Astrocyte (in vitro differentiated cells and primary cell): ENCODE data around the gene CLNK. TPM values are rescaled to one million over a fixed set of nuclear protein-coding genes. Genes with fewer than 3 reads are reported as not detected.

ENCODE experiments used
- DNase-seq: peaks from one replicate; pipeline ENCODE4 v3.0.0-alpha.2; 2010; ENCODE audit warnings: low read depth
- FAIRE-seq: peaks from 2 replicates; lab custom pipeline; 2011; peaks lifted over from hg19 to GRCh38; lab: Jason Lieb, UNC
- H2AFZ ChIP-seq: 2 replicates; pipeline ENCODE4 v1.6.0; 2012; ENCODE audit warnings: low read depth, low read length, inconsistent platforms
- H3K27ac ChIP-seq: 2 replicates; pipeline ENCODE4 v1.5.1; 2011; ENCODE audit warnings: low read depth, low read length, inconsistent platforms
- H3K27me3 ChIP-seq: 2 replicates; pipeline ENCODE4 v1.6.0; 2011; ENCODE audit warnings: low read length, inconsistent platforms; ENCODE audit not compliant: insufficient read depth
- H3K36me3 ChIP-seq: 2 replicates; pipeline ENCODE4 v1.5.1; 2011; ENCODE audit warnings: low read length, inconsistent platforms; ENCODE audit not compliant: insufficient read depth
- H3K4me1 ChIP-seq: 2 replicates; pipeline ENCODE4 v1.5.1; 2011; ENCODE audit warnings: low read length, inconsistent platforms; ENCODE audit not compliant: insufficient read depth
- H3K4me2 ChIP-seq: 2 replicates; pipeline ENCODE4 v1.6.0; 2012; ENCODE audit warnings: low read length, inconsistent platforms
- H3K4me3 ChIP-seq: 2 replicates; pipeline ENCODE4 v1.5.1; 2011; ENCODE audit warnings: low read depth, mild to moderate bottlenecking, low read length, inconsistent platforms; ENCODE audit not compliant: insufficient read depth
- H3K79me2 ChIP-seq: 2 replicates; pipeline ENCODE4 v1.6.0; 2012; ENCODE audit warnings: mild to moderate bottlenecking, low read length, inconsistent platforms; ENCODE audit not compliant: insufficient read depth
- H3K9ac ChIP-seq: 2 replicates; pipeline ENCODE4 v1.6.0; 2012; ENCODE audit warnings: mild to moderate bottlenecking, low read length, inconsistent platforms
- H3K9me3 ChIP-seq: 2 replicates; pipeline ENCODE4 v1.5.1; 2012; ENCODE audit warnings: low read depth, mild to moderate bottlenecking, low read length, inconsistent platforms; ENCODE audit not compliant: insufficient read depth
- H4K20me1 ChIP-seq: 2 replicates; pipeline ENCODE4 v1.6.0; 2012; ENCODE audit warnings: low read length, inconsistent platforms; ENCODE audit not compliant: insufficient read depth
- H3K27ac Mint-ChIP-seq: one replicate; pipeline ENCODE4 v1.8.0; 2021; ENCODE audit warnings: mild to moderate bottlenecking, mixed read lengths; ENCODE audit not compliant: unreplicated experiment
- H3K27me3 Mint-ChIP-seq: one replicate; pipeline ENCODE4 v1.8.0; 2021; ENCODE audit warnings: low read depth, mixed read lengths; ENCODE audit not compliant: unreplicated experiment
- H3K36me3 Mint-ChIP-seq: one replicate; pipeline ENCODE4 v1.8.0; 2021; ENCODE audit warnings: low read depth, mixed read lengths; ENCODE audit not compliant: unreplicated experiment
- H3K4me1 Mint-ChIP-seq: one replicate; pipeline ENCODE4 v1.8.0; 2021; ENCODE audit warnings: low read depth, mixed read lengths; ENCODE audit not compliant: unreplicated experiment
- H3K4me3 Mint-ChIP-seq: one replicate; pipeline ENCODE4 v1.8.0; 2021; ENCODE audit warnings: mild to moderate bottlenecking, moderate library complexity, mixed read lengths; ENCODE audit not compliant: unreplicated experiment
- H3K9me3 Mint-ChIP-seq: one replicate; pipeline ENCODE4 v1.8.0; 2021; ENCODE audit warnings: mild to moderate bottlenecking, mixed read lengths; ENCODE audit not compliant: unreplicated experiment
- CTCF ChIP-seq: IDR thresholded peaks from 2 replicates; pipeline ENCODE4 v1.5.1; 2011; ENCODE audit warnings: low read depth, mild to moderate bottlenecking, inconsistent platforms, low read length, moderate library complexity; ENCODE audit not compliant: insufficient read depth
- EZH2 ChIP-seq: IDR thresholded peaks from 2 replicates; pipeline ENCODE4 v1.6.1; 2012; ENCODE audit warnings: mild to moderate bottlenecking, low read length, inconsistent platforms; ENCODE audit not compliant: insufficient read depth
- total RNA-seq: library from RNA; stranded (reverse); gene quantifications from 2 replicates; pipeline ENCODE4 v1.2.1, GENCODE V29; 2021

CLNK gene
- total RNA-seq, 1 donor from 2014 or later = not detected

GRCh38 chr4:10697086-10697485 is 12.5 kb upstream of the CLNK start:
- no peak overlapping the region for H2AFZ ChIP-seq
- DNase-seq = no peak

GRCh38 chr4:10696253-10696652 is 11.7 kb upstream of the CLNK start:
- FAIRE-seq (no peak), DNase-seq (no peak)
- H3K9me3 ChIP-seq = no peaks in the 10 kb centered on the region
- H3K36me3 ChIP-seq = no peaks in the 10 kb centered on the region
- TF ChIP-seq EZH2 (no peak), CTCF (no peak)
- Mint-ChIP-seq H3K4me3 (no peak overlapping the region), H3K4me1 (peaks cover 5% of the 10 kb centered on the region), H3K9me3 (peaks cover 3% of the 10 kb centered on the region), H3K36me3 (no peaks in the 10 kb centered on the region), H3K27ac (no peak overlapping the region), H3K27me3 (peaks cover 11% of the 10 kb centered on the region)
- no peak overlapping the region for H3K9ac ChIP-seq
- no peaks in the 10 kb centered on the region for H3K4me1 ChIP-seq
- H3K27ac ChIP-seq = no peak overlapping the region
- H3K79me2 ChIP-seq = no peaks in the 10 kb centered on the region
- H3K4me3 ChIP-seq = no peak overlapping the region
- H3K27me3 ChIP-seq = no peaks in the 10 kb centered on the region
- H4K20me1 ChIP-seq = no peaks in the 10 kb centered on the region
- no peak overlapping the region for H2AFZ ChIP-seq
- H3K4me2 ChIP-seq = no peak overlapping the region

More at GRCh38 chr4:10697086-10697485, 12.5 kb upstream of the CLNK start:
- Histone ChIP-seq H4K20me1 (no peaks in the 10 kb centered on the region), H3K36me3 (no peaks in the 10 kb centered on the region), H3K4me2 (no peak overlapping the region), H3K27ac (no peak overlapping the region), H3K9me3 (no peaks in the 10 kb centered on the region), H3K79me2 (no peaks in the 10 kb centered on the region), H3K9ac (no peak overlapping the region), H3K4me1 (peaks cover 8% of the 10 kb centered on the region), H3K27me3 (no peaks in the 10 kb centered on the region), H3K4me3 (no peak overlapping the region)
- peaks cover 11% of the 10 kb centered on the region for H3K27me3 Mint-ChIP-seq
- TF ChIP-seq CTCF (no peak), EZH2 (no peak)
- peaks cover 5% of the 10 kb centered on the region for H3K4me1 Mint-ChIP-seq
- no peaks in the 10 kb centered on the region for H3K36me3 Mint-ChIP-seq
- no peak for FAIRE-seq
- no peak overlapping the region for H3K27ac Mint-ChIP-seq
- peaks cover 3% of the 10 kb centered on the region for H3K9me3 Mint-ChIP-seq
- no peak overlapping the region for H3K4me3 Mint-ChIP-seq

GRCh38 chr4:10694828-10695209 is 10.3 kb upstream of the CLNK start:
- DNase-seq (no peak), FAIRE-seq (no peak)
- TF ChIP-seq EZH2 = no peak
- no peak for TF ChIP-seq CTCF
- H3K4me1 Mint-ChIP-seq = peaks cover 5% of the 10 kb centered on the region
- Histone ChIP-seq H3K9me3 (no peaks in the 10 kb centered on the region), H4K20me1 (no peaks in the 10 kb centered on the region), H3K36me3 (no peaks in the 10 kb centered on the region), H2AFZ (no peak overlapping the region), H3K79me2 (no peaks in the 10 kb centered on the region), H3K27me3 (no peaks in the 10 kb centered on the region), H3K4me1 (no peaks in the 10 kb centered on the region), H3K27ac (no peak overlapping the region), H3K9ac (no peak overlapping the region), H3K4me3 (no peak overlapping the region), H3K4me2 (no peak overlapping the region)
- H3K4me3 Mint-ChIP-seq = no peak overlapping the region
- no peak overlapping the region for H3K27ac Mint-ChIP-seq
- peaks cover 11% of the 10 kb centered on the region for H3K27me3 Mint-ChIP-seq
- no peaks in the 10 kb centered on the region for H3K36me3 Mint-ChIP-seq
- peaks cover 3% of the 10 kb centered on the region for H3K9me3 Mint-ChIP-seq
